T-cell (primary cell): ENCODE measurements around the gene AQP12B. TPM values are rescaled to one million over a fixed set of nuclear protein-coding genes. Genes with fewer than 3 reads are reported as not detected.
"Not testable (repeated sequence)": the region's sequence is repeated elsewhere in the genome, so short reads cannot be mapped to it uniquely, and the experiment has no call there.

Source experiments
- ATAC-seq, 4 experiments: fragments of 200-7000 bp in 3 of 4; fragments of 150-1000 bp in 1 of 4; cut with Tn5 transposase; replicated peaks in 1 of 4; 1 replicate in 3 of 4; 2 replicates in 1 of 4; pipeline ENCODE4 v1.10.0; 2021; ENCODE audit warnings: moderate library complexity in 3 of 4, mild to moderate bottlenecking in 2 of 4, moderate number of reproducible peaks in 1 of 4
- CTCF ChIA-PET, 2 donors: fragments of 300-600 bp; sonication (Branson Sonifier 250); formaldehyde crosslinking; loops; one replicate each; lab custom pipeline; 2022; ENCODE audit warnings: antibody characterized with exemption in 2 of 2; lab: Charles Lee
- POLR2A ChIA-PET, 2 donors: fragments of 300-600 bp; sonication (Branson Sonifier 250); formaldehyde crosslinking; loops; one replicate each; lab custom pipeline; 2022; ENCODE audit warnings: antibody characterized with exemption in 2 of 2; lab: Charles Lee
- DNase-seq, 35 experiments: peaks; one replicate each; pipeline versions ENCODE4 v3.0.0 to v3.0.0-alpha.2; 2013 to 2023
- H3K27ac ChIP-seq: one replicate; pipeline ENCODE4 v1.5.1; 2013; ENCODE audit warnings: low read length
- H3K27me3 ChIP-seq, 2 experiments: replicated peaks in 1 of 2; 1 replicate in 1 of 2; 2 replicates in 1 of 2; pipeline versions ENCODE4 v1.6.1 to v1.7.0; 2013; ENCODE audit warnings: low read length in 1 of 2, mixed read lengths in 1 of 2; ENCODE audit not compliant: control insufficient read depth in 2 of 2, insufficient read depth in 2 of 2; ENCODE audit errors: extremely low read depth in 1 of 2
- H3K36me3 ChIP-seq, 2 donors: 1 replicate in 1 of 2; 2 replicates in 1 of 2; pipeline versions ENCODE4 v1.6.1 to v1.7.0; 2013; ENCODE audit warnings: low read length in 1 of 2; ENCODE audit not compliant: control insufficient read depth in 2 of 2, insufficient read depth in 1 of 2; ENCODE audit errors: extremely low read depth in 1 of 2
- H3K4me1 ChIP-seq, 2 experiments: 1 replicate in 1 of 2; 2 replicates in 1 of 2; pipeline versions ENCODE4 v1.6.1 to v1.7.0; 2013; ENCODE audit warnings: low read length in 2 of 2, mixed read lengths in 1 of 2; ENCODE audit not compliant: insufficient read depth in 2 of 2, control insufficient read depth in 1 of 2; ENCODE audit errors: extremely low read depth in 1 of 2
- H3K4me3 ChIP-seq, 2 donors: 1 replicate in 1 of 2; 2 replicates in 1 of 2; pipeline versions ENCODE4 v1.5.1 to v1.7.0; 2013; ENCODE audit warnings: mild to moderate bottlenecking in 2 of 2, low read length in 1 of 2, moderate library complexity in 1 of 2; ENCODE audit not compliant: control insufficient read depth in 1 of 2; ENCODE audit errors: extremely low read depth in 1 of 2
- H3K9me3 ChIP-seq: 2 replicates; pipeline ENCODE4 v1.7.0; 2013
- H3K27ac Mint-ChIP-seq, 2 donors: one replicate each; pipeline ENCODE4 v1.8.0; 2020 to 2021; ENCODE audit warnings: mild to moderate bottlenecking in 2 of 2, mixed read lengths in 2 of 2
- H3K27me3 Mint-ChIP-seq, 2 donors: one replicate each; pipeline ENCODE4 v1.8.0; 2021 to 2022; ENCODE audit warnings: mixed read lengths in 2 of 2
- H3K36me3 Mint-ChIP-seq: one replicate; pipeline ENCODE4 v1.8.0; 2021; ENCODE audit warnings: mixed read lengths
- H3K4me1 Mint-ChIP-seq, 3 donors: one replicate each; pipeline ENCODE4 v1.8.0; 2020 to 2022; ENCODE audit warnings: mixed read lengths in 3 of 3, mild to moderate bottlenecking in 1 of 3
- H3K4me3 Mint-ChIP-seq, 3 donors: one replicate each; pipeline ENCODE4 v1.8.0; 2020 to 2022; ENCODE audit warnings: mild to moderate bottlenecking in 3 of 3, mixed read lengths in 3 of 3, moderate library complexity in 3 of 3
- H3K9me3 Mint-ChIP-seq, 3 donors: one replicate each; pipeline ENCODE4 v1.8.0; 2020 to 2022; ENCODE audit warnings: mixed read lengths in 3 of 3
- WGBS: methylation state at CpG from one replicate; pipeline ENCODE4 v1.1.5; 2013; ENCODE audit warnings: missing lambda C conversion rate; ENCODE audit not compliant: insufficient coverage; 5-methylcytosine and 5-hydroxymethylcytosine counted together
- total RNA-seq, 35 experiments: library from RNA in 6 of 35; stranded (reverse) in 6 of 35; fragments of 120-200 nt in 1 of 35; gene quantifications; one replicate each; pipeline versions ENCODE4 v1.2.1 to v1.2.4 and lab custom pipeline; 2013 to 2026

AQP12B gene
- total RNA-seq, 5 donors from 2014 or later (not counting 1 experiment from before 2014, with no cell fraction given), result not detected

- H3K4me3 ChIP-seq, result no peak overlapping the region
- Mint-ChIP-seq H3K4me1 (no peaks in the 10 kb centered on the region), H3K9me3 (peaks cover 0 to 17% (median 4%) of the 10 kb centered on the region in 3 donors), H3K27ac (no peak overlapping the region), H3K4me3 (no peak overlapping the region), H3K36me3 (peaks cover 4% of the 10 kb centered on the region), H3K27me3 (peaks cover 17 to 35% of the 10 kb centered on the region in 2 donors)
- no CpG with 5 or more reads among the region's 1 CpG for WGBS
- H3K27me3 ChIP-seq, result peaks cover 3 to 6% of the 10 kb centered on the region in 2 experiments
- no peak overlapping the region for H3K27ac ChIP-seq
- POLR2A ChIA-PET, result no interaction called here
- no peaks in the 10 kb centered on the region for H3K4me1 ChIP-seq
- H3K9me3 ChIP-seq, result no peaks in the 10 kb centered on the region
- ATAC-seq (no peak), DNase-seq (no peak)
- no peaks in the 10 kb centered on the region for H3K36me3 ChIP-seq
- CTCF ChIA-PET, result no interaction called here
Observed at GRCh38 chr2:240664622-240665021, 18.1 kb downstream of the AQP12B start.

DNA sequence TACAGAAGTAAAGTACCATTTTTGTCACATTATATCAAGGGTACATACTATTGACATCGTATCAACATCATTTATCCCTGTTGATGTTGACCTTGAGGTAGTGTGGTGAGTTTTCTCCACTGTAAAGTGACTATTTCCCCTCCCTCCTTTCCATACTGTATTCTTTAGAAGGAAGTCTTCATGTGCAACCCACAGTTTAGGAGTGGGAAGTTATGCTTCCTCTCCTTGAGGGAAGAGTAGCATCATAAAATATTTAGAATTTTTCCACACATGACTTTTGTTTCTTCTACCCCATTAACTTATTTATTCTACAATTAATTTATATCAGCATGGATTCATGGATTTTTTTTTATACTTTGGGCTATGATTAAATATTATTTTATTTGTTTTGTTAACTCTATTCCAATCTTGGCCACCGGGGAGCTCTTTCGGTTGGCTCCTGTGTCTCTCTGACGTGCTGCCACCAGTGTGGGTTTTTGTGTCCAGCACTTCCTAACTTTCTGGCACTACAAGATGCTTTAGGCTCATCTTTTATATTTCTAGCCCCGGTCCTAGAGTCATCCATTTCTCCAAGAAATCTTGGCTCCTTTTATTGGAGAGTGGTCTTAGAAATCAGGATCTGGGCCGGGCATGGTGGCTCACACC lies 19.0 kb downstream of the AQP12B start:
- H3K4me1 ChIP-seq, result no peaks in the 10 kb centered on the region
- Mint-ChIP-seq H3K4me1 (no peaks in the 10 kb centered on the region), H3K36me3 (peaks cover 4% of the 10 kb centered on the region), H3K27me3 (peaks cover 19 to 34% of the 10 kb centered on the region in 2 donors), H3K9me3 (peaks cover 0 to 17% (median 4%) of the 10 kb centered on the region in 3 donors), H3K27ac (no peak overlapping the region), H3K4me3 (no peak overlapping the region)
- DNase-seq (no peak), ATAC-seq (no peak)
- H3K36me3 ChIP-seq, result no peaks in the 10 kb centered on the region
- CTCF ChIA-PET, result no interaction called here
- no peaks in the 10 kb centered on the region for H3K9me3 ChIP-seq
- peaks cover 3 to 6% of the 10 kb centered on the region in 2 experiments for H3K27me3 ChIP-seq
- no peak overlapping the region for H3K4me3 ChIP-seq
- POLR2A ChIA-PET, result no interaction called here
- no peak overlapping the region for H3K27ac ChIP-seq
- WGBS, result 60% methylated on average over 1 of the region's 6 CpGs

- Mint-ChIP-seq H3K9me3 (peaks cover 0 to 17% (median 4%) of the 10 kb centered on the region in 3 donors), H3K36me3 (peaks cover 4% of the 10 kb centered on the region), H3K4me3 (no peak overlapping the region), H3K27me3 (peaks cover 15 to 28% of the 10 kb centered on the region in 2 donors), H3K27ac (no peak overlapping the region), H3K4me1 (peaks cover 0 to under 1% (median 0%) of the 10 kb centered on the region in 3 donors)
- ChIA-PET CTCF (no interaction called here), POLR2A (no interaction called here)
- Histone ChIP-seq H3K36me3 (no peaks in the 10 kb centered on the region), H3K27me3 (peaks cover 3 to 6% of the 10 kb centered on the region in 2 experiments), H3K27ac (no peak overlapping the region), H3K4me3 (no peak overlapping the region), H3K4me1 (no peaks in the 10 kb centered on the region), H3K9me3 (no peaks in the 10 kb centered on the region)
- DNase-seq (no peak), ATAC-seq (no peak)
- WGBS, result 90% methylated on average over 3 of the region's 3 CpGs
Observed at GRCh38 chr2:240662681-240663080, 20.0 kb downstream of the AQP12B start.

DNA sequence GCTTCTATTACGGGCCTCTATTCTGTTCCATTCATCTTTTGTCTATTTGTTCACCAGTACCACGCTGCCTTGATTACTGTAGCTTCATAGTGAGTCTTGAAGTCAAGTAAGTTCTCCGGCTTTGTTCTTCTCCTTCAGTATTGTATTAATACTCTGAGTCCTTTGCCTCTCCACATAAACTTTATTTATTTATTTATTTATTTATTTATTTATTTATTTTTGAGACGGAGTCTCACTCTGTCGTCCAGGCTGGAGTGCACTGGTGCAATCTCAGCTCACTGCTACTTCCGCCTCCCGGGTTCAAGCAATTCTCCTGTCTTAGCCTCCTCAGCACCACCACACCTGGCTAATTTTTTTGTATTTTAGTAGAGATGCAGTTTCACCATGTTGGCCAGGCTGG lies 22.8 kb downstream of the AQP12B start:
- WGBS, result no CpG with 5 or more reads among the region's 7 CpGs
- H3K27ac Mint-ChIP-seq, H3K27me3 ChIP-seq, H3K36me3 ChIP-seq, H3K9me3 Mint-ChIP-seq, H3K27ac ChIP-seq, H3K9me3 ChIP-seq, H3K4me3 ChIP-seq, ATAC-seq, DNase-seq, H3K4me3 Mint-ChIP-seq, H3K36me3 Mint-ChIP-seq, POLR2A ChIA-PET, CTCF ChIA-PET: not testable (repeated sequence)
- Mint-ChIP-seq H3K4me1 (peaks cover 0 to 12% (median 12%) of the 10 kb centered on the region in 3 donors), H3K27me3 (peaks cover 6 to 17% of the 10 kb centered on the region in 2 donors)
- peaks cover 0 to 11% of the 10 kb centered on the region in 2 experiments for H3K4me1 ChIP-seq

- peaks cover 0 to 17% (median 12%) of the 10 kb centered on the region in 3 donors for H3K4me1 Mint-ChIP-seq
Observed at GRCh38 chr2:240655931-240656886, 26.5 kb downstream of the AQP12B start.

GRCh38 chr2:240651185-240651584 lies 31.5 kb downstream of the AQP12B start:
- ATAC-seq, result no peak
- Mint-ChIP-seq H3K9me3 (no peaks in the 10 kb centered on the region), H3K27ac (no peak overlapping the region), H3K36me3 (no peaks in the 10 kb centered on the region), H3K27me3 (peaks cover 34 to 47% of the 10 kb centered on the region in 2 donors), H3K4me3 (no peak overlapping the region), H3K4me1 (peaks cover 8 to 14% (median 10%) of the 10 kb centered on the region in 3 donors)
- Histone ChIP-seq H3K9me3 (no peaks in the 10 kb centered on the region), H3K4me1 (peaks cover 0 to 10% of the 10 kb centered on the region in 2 experiments), H3K27ac (no peak overlapping the region), H3K4me3 (no peak overlapping the region), H3K36me3 (no peaks in the 10 kb centered on the region), H3K27me3 (peaks cover 3 to 43% of the 10 kb centered on the region in 2 experiments)
- WGBS, result 81% methylated on average over 2 of the region's 3 CpGs
- POLR2A ChIA-PET, result no interaction called here
- no peak for DNase-seq
- CTCF ChIA-PET, result no interaction called here

More at GRCh38 chr2:240655931-240656886, 26.5 kb downstream of the AQP12B start:
- no peaks in the 10 kb centered on the region for H3K9me3 ChIP-seq
- Mint-ChIP-seq H3K4me3 (no peak overlapping the region), H3K27ac (no peak overlapping the region), H3K9me3 (no peaks in the 10 kb centered on the region), H3K36me3 (no peaks in the 10 kb centered on the region), H3K27me3 (peaks cover 21 to 24% of the 10 kb centered on the region in 2 donors)
- CTCF ChIA-PET, result interaction anchor here in 1 of 2 donors (0.7 kb wide), 1 partner anchor 30 kb away, joined by 3 read pairs; no protein-coding TSS in a partner anchor
- DNase-seq (peak in 2 of 35 experiments; percentile 8 to 26), ATAC-seq (peak in 1 of 4 experiments; percentile 63)
- H3K36me3 ChIP-seq, result no peaks in the 10 kb centered on the region
- H3K4me3 ChIP-seq, result no peak overlapping the region
- POLR2A ChIA-PET, result no interaction called here
- peaks cover 0 to 11% of the 10 kb centered on the region in 2 experiments for H3K4me1 ChIP-seq
- no peak overlapping the region for H3K27ac ChIP-seq
- peaks cover 3 to 8% of the 10 kb centered on the region in 2 experiments for H3K27me3 ChIP-seq
- 33% methylated on average over 1 of the region's 10 CpGs for WGBS
